DMS153 (cell line): Measurements from ENCODE around the gene DAZAP1.

Source experiments
- DNase-seq: peaks from one replicate; lab custom pipeline; 2025; lab: John Stamatoyannopoulos, UW

The DAZAP1 gene

DNA sequence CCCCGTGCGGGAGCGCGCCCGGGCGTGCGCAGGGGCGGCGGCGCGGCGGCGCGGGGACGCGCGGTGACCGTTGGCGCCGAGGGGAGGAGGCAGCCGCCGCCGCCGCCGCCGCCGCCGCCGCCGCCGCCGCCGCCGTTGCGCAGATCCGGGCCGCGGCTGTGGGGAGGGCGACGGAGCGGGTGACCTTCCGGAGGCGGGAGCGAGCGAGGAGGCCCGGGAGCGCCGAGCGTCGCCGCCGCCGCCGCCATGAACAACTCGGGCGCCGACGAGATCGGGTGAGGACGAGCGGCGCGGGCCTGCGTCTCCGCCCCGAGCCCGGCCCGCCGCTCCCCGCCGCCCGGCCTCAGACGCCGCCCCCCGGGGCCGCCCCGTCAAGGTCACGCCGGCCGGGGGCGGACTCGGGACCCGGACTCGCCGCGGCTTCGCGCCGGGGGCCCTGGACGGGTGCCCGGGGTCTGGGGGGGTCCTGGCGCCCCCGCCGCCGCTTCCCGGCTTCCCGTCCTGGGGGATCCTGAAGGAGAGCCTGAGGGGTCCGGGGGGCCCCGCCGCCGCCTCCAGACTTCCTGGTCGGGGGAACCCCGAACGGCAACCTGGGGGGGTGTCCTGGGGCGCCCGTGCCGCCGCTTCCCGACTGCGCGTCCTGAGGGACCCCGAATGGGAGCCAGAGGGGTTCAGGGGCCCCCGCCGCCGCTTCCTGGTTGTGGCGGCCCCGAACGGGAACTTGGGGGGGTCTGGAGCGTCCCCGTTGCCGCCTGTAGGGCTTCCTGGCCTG, at the start of gene DAZAP1:
DAZAP1 (plus strand) TSS at position 59 of the 772 bp plus-strand sequence; CDS start at position 247, 188 bp downstream.
- no peak for DNase-seq

DNA sequence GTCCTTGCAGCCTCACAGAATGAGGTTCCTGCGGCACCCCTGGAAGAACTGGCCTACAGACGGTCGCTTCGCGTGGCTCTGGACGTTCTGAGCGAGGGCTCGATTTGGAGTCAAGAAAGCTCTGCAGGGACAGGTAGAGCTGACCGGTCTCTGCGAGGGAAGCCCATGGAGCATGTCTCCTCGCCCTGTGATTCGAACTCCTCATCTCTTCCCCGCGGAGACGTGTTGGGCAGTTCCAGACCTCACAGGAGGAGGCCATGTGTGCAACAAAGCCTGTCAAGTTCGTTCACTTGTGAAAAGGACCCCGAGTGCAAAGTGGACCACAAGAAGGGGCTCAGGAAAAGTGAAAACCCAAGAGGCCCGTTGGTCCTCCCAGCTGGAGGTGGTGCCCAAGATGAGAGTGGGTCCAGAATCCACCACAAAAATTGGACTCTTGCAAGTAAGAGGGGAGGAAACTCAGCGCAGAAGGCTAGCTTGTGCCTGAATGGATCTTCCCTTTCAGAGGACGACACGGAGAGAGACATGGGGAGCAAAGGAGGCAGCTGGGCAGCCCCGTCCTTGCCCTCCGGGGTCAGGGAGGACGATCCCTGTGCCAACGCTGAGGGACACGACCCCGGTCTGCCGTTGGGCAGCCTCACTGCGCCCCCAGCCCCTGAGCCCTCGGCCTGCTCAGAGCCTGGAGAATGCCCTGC, 47.1 kb upstream of the DAZAP1 start:
- DNase-seq: no peak

DNA sequence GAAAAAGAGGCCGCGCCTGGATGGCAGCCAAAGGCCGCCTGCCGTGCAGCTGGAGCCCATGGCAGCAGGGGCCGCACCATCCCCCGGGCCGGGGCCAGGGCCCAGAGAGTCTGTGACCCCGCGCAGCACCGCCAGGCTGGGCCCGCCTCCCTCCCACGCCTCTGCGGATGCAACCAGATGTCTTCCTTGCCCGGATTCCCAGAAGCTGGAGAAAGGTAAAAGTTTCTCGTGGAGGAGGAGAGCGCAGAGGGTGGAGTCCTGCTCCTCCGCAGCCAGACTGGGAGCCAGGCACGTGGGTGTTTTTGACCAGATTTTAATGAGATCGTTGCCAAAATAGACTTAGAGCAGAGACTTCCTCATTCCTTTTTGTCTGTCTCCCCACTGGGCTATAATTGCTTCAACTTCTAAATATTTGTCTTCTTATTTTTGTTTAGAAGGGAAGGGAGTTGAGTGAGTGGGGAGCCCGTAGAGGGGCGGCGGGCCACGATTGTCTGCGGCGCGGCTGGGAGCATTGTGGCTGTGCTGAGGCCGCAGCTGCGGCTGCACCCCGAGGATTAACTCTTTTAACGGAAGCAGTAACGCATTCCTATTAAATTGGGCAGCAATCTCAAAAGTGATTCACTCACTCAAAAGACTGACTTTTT, 46.4 kb upstream of the DAZAP1 start:
- DNase-seq: no peak

DNA sequence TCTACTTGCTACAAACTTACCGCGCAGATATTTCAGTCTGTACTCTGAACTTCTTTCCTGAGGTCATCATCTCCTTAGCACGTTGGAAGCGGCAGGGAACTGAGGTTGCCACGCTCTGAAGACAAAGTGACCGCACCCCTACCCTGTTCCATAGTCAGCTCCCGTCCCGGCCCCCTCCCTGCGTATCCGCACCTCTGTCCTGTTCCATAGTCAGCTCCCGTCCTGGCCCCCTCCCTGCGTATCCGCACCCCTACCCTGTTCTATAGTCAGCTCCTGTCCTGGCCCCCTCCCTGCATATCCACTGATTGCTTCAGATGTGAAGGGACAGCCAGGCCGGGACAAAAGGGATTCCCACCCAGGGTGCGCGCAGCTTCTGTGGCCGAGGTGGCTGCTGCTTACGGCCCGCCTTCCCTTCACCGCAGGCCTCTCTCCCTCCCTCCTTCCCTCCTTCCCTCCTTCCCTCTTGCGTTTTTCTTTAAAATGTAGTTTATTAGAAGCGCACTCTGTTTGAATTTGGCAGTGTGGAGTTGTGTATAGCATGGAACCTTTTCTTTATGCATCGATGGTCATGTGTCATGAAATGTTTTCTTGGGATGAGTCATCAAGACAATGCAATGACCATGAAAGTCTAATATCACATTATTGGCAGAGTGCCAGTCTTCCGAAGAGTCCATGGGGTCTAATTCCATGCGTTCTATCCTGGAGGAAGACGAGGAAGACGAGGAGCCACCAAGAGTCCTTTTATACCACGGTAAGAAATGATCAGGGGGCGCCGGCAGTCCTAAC, 45.6 kb upstream of the DAZAP1 start:
- DNase-seq: no peak

DNA sequence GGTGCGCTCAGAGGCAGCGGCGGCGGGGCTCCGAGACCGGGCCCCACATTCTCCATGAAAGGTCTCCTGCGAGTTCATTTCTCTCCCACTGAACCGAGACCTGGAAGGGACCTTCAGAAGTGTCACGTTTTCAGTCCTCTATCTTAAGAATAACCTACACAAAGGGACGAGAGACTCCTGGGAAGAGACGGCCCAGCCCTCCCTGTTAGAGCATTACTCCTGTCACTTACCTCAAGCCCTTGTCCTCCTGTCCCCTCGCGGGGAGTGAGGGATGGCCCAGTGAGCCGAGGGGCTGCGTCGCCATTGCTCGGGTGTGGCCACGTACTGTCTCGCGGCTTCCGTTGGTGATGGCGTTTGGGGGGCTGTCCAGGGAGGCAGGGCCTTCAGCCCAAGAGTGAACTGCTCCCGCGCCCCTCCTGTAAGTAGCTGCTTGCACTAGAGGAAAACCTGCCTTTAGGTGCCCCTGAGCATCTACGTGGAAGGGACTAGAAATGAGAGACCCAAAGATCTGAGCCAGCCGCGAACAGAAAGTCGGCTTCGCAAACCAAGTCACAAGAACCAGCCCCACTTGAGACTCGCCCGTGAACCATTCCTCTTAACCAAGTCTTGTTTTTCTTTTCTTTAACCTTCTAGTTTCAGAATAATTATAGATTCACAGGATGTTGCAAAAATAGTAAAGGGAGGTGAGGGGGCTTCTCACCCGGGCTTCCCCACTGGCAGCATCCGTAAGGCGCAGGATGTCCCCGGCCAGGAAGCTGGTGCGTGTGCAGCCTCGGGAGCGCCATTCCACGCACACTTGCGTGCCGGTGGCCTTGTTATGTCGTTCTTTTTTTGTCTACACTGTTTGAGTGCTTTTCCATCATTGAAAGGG, 44.8 kb upstream of the DAZAP1 start:
- DNase-seq: no peak

DNA sequence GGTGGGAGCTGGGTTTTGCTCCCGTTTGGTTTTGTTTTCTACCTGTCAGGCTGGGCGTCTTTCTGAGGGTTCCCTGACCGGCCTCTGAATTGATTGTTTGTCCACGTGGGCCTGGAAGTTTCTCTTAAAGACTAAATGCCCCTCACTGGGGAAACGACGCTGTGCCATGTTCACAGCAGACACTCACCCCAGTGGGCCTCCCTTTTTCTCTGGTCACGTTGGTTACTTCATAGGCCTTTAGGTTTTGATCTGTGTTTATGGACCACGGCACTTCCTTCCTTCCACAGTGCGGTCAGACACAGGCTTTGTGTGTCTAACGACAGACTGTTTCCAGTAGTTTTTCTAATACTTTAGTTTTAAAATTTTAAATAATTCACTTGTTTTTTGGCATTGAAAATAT, 43.8 kb upstream of the DAZAP1 start:
- DNase-seq: no peak

DNA sequence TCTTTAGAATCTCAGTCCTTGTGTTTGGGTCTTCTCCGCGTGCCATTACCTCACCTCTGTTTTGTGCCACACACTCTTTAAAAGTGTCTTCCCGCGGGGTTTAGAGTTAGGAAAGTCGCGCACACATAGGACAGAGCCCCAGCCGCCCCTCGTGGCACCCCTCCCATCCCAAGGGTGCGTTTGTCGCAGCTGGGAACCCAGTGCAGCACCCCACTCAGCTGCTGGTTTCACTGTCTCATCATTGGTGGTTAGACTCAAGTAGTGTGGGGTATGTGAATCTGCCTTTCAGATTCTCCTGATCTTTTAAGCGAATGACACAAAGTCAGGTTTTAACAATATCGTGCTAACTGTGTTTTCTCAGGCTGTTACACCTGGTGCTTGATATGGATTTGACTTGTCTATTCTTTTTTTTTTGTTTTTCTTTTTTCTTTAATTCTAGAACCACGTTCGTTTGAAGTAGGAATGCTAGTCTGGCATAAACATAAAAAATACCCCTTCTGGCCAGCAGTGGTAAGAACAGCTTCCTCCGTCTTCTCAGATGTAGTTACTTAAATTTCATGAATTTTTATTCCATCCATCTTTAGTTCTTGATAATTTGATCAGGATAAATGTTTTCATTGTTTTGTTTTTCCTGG, 43.2 kb upstream of the DAZAP1 start:
- no peak for DNase-seq

DNA sequence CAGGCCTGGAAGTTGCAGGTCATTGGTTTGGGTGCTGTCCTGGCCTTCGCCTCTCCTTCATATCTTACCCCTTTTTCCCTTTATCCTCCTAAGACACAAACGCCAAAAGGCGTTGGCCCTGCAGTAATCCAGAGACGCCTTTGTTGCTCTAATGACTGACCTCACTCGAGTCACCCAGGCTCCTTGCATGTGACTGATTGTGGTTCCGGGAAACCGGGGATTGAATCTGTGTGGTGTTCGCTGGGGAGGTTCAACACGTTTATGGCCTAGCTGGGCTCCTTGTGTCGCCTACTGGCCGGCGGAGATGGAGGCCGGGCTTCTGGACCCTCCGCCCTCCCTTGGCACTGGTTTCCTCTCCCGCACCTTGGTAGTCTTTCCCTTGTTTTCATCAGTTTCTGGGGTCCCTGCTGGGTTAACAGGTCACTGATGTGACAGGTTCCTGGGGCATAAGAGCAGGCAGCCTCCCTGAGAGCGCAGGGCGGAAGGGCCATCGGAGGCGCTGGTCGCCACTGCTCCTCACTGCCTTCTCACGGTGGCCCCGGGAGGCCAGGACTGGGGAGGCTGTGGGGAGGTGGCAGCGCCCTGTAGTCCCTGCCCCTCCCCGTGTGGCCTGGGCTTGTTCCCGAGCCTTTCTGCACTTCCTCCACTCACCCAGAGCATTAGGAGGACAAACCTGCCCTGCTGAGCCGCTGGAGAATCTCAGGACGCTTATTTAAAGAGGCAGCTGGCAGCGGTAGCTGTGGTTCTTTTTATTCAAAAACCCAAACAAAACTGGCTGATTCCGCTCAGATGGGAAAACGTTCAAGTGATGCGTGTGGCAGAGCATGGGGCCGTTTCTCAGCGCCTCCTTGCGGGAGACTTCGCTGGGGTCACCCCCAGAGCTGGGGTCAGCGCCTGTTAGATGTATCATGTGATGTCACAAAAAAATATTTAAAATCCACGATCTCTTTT, 41.8 kb upstream of the DAZAP1 start:
- DNase-seq: no peak

DNA sequence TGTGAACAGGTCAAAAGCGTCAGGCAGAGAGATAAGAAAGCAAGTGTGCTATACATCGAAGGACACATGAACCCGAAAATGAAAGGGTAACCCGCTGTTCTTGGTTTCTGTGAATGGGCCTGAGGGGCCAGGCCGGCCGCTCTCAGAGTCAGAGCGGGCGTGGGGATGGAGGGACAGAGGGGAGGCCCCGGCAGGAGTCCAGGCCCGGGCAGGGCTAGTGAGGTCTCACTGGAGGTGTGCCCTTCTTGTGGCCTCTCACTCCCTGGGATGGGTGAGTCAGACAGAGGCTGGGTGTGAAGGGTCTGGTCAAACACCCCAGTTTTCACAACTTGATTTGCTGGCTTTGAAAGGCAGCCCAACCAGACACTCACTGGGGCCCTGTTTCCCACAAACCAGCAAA, 41.1 kb upstream of the DAZAP1 start:
- DNase-seq: no peak

DNA sequence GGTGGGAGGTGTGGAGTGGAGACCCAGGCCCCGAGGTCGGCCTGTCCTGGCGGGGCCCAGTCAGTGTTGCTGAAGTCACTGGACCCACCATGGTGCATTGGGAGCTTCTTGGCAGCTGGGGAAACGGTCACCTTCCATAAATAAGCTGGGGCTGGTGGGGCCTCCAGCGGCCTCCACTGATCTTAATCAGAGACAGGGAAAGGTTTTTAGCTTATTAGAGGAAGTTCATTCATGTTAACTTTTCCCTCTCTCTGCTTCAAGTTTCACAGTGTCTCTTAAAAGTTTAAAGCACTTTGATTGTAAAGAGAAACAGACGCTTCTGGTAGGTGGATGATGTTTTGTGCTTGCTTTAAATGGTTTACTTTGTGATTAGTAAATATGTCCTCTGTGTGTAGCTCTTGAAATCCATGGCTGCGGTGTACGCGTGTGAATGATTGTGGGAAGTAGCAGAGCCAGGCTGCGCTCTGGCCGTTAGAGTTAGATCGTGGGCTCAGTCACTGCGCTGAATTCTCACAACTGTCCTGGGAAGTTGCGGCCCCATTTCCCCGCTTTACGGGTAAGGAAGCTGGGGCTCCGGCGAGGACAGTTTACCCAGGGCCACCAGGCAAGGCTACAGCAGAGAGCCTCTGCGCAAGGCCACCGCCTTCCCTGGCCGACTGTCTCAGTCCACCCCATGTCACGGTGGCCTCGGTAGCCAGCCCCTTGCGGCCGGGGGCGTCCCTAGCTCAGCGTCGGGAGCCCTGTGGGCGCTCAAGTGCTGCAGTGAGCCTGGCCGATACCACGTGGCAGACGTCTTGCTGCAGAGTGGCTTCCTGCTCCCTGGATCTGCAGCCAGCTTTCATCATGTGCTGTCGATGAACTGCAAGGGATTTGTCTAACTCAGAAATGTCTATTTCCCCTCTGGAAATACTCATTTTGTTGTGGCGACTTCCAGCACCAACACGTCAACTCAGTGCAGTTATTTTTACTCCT, 40.2 kb upstream of the DAZAP1 start:
- no peak for DNase-seq

DNA sequence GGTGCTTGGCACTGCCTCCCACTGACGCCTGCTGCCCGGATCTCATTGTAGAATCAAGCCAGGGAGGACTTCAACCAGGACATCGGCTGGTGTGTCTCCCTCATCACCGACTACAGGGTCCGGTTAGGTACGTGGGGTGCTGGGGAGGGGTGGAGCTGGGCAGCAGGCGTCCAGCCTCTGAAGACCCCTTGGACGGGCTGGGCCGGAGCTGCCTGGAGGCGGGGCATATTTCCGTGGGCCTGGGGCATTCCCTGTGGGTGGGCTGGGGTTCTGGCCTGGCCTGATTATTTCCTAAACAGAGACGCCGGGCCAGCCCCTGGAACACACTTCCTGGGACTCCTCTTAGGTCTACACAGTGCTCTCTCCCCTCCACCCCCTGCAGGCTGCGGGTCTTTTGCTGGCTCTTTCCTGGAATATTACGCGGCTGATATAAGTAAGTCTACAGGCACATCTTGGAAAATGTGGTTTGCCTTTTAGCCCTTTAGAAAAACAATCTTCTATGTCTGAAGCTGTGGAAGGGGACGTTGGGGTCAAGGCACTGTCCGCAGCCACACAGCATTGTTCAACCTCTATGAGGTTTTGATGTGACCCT, 38.1 kb upstream of the DAZAP1 start:
- DNase-seq: no peak

DNA sequence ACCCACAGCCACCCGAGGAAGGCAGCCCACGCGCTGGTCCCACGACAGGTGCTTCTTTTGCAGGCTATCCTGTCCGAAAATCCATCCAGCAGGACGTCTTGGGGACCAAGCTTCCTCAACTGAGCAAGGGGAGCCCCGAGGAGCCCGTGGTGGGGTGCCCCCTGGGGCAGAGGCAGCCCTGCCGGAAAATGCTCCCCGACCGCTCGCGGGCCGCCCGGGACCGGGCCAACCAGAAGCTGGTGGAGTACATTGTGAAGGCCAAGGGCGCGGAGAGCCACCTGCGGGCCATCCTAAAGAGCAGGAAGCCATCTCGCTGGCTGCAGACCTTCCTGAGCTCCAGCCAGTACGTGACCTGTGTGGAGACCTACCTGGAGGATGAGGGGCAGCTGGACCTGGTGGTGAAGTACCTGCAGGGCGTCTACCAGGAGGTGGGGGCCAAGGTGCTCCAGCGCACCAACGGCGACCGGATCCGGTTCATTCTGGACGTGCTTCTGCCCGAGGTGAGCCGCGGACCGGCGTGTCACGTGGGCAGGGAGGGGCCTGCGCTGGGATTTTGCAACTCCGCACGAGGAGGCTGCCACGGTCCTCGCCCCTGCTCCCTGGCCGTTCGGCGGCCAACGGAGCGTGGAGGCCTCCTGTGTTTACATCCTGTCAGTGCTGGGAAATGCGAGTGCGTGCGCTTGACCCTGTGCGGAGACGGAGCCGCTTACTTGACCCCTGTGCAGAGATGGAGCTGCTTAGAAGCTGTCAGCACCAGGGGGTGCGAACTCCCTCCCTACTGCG, 36.6 kb upstream of the DAZAP1 start:
- DNase-seq: no peak

DNA sequence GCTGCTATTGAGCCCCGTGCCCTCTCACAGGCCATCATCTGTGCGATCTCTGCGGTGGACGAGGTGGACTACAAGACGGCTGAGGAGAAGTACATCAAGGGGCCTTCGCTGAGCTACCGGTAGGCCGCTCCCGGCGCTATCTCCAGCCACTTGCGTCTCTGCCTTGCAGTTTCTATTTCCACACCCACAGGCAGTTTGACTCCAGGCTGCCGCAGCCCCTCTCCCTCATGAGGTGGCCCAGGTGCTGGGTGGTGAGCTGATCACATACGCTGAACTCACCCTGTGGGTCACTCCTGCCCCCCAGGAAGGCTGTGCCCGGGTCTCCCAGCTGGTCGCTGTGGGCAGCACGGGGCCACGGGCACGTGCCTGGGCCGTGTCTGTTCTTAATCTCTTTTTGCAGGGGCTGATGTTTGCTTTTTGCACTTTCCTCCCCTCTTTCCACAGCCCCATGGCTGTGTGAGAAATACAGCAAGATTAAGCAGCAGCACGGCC, 34.3 kb upstream of the DAZAP1 start:
- DNase-seq: no peak

DNA sequence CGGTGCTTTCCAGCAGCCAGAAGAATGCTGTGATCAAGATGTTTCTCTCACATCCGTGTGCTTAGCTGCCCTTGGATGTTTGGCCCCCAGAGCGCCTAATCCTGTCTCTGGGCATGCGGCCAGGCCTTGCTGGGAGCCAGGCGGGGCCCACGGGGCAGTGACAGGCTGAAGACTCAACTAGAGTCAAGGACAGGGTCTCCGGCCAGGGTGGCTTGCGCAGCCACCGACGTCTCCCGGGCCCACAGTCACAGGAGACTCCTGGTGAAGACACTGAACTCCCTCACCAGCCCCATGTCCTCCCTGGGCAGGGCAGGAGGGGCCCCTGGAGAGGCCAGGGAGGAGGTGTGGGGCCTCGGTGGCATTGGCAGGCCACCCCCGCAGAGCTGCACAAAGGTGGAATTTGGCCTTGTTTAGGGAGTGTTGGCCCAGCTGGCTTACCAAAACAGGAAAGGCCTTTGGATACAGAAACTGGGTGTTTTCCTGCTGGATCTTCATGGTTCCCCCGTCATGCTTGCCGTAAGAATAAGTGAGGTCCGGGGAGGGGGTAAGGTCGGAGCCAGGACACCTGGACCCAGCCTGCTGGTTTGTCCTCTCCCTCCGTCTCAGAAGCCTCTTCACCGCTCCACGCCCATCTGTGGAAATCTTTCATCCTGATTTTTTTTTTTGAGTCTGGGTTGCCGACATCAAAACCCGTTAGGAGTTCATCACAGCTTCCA, 33.7 kb upstream of the DAZAP1 start:
- DNase-seq: no peak

DNA sequence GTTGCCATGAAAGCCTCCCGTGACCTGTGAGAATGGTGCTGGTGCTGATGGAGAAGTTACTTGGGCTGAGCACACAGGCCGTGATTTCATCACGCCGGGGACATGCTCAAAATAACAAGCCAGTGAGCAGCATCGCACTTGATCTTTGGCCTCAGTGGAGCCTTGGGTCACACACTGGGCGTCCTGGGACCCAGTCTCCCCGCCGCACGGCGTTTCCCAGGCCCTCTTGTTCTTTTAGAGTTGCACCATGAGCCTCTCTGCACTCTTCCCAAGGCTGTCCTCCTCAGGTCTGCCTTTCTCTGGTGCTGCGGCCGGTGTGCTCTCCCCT, 33.2 kb upstream of the DAZAP1 start:
- no peak for DNase-seq

DNA sequence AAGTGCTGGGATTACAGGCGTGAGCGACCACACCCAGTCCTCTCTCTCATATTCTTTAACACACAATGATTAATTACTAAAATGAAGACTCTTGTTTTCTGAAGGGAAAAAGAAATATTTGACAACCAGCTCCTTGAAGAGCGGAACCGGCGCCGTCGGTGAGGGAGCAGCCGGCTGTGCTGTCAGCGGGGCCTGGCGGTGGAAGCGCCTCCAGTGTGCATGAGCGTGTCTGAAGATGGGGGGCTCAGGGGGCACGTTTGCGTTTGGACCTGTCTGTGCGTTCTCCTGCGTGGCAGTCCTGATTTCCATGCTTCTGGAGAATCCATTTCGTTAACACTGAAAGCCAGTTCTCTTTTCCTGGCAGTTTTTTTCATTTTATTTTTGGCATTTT, 31.0 kb upstream of the DAZAP1 start:
- no peak for DNase-seq
